Measurements from ENCODE around the gene TRPM2.

DNA sequence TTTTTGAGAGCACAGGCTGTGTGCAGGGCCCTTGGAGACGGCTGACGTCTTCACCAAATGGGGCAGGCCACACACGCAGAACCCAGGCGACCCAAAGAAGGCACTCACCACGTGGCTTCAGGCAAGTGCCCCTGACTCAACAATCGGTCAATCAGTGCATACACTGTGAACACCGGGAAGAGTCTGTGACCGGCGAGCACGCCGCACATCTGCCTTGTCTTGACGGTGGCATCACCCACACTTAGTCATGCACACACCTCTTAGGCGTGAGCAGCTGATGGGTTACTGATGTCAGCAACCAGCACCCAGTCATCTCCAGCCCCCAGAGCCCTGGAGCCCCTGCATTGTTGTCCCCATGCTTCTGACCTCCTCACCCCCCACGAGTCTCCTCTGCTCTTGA, 97.0 kb downstream of the TRPM2 start:
- TF ChIP-seq, protein P1, sequence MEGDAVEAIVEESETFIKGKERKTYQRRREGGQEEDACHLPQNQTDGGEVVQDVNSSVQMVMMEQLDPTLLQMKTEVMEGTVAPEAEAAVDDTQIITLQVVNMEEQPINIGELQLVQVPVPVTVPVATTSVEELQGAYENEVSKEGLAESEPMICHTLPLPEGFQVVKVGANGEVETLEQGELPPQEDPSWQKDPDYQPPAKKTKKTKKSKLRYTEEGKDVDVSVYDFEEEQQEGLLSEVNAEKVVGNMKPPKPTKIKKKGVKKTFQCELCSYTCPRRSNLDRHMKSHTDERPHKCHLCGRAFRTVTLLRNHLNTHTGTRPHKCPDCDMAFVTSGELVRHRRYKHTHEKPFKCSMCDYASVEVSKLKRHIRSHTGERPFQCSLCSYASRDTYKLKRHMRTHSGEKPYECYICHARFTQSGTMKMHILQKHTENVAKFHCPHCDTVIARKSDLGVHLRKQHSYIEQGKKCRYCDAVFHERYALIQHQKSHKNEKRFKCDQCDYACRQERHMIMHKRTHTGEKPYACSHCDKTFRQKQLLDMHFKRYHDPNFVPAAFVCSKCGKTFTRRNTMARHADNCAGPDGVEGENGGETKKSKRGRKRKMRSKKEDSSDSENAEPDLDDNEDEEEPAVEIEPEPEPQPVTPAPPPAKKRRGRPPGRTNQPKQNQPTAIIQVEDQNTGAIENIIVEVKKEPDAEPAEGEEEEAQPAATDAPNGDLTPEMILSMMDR (IDR thresholded peaks at IDR 0.05) = no peak
- TF ChIP-seq POLR2A (IDR thresholded peaks at IDR 0.05; ENCODE audit: low read depth) = no peak
